Measurements from ENCODE around the gene CD9. TPM values are rescaled to one million over a fixed set of nuclear protein-coding genes. Genes with fewer than 3 reads are reported as not detected.

The CD9 gene
- total and polyA plus RNA-seq, 2 donors (not counting 3 experiments of a cell fraction or from before 2014, with no cell fraction given) = 379 to 1,225 TPM

DNA sequence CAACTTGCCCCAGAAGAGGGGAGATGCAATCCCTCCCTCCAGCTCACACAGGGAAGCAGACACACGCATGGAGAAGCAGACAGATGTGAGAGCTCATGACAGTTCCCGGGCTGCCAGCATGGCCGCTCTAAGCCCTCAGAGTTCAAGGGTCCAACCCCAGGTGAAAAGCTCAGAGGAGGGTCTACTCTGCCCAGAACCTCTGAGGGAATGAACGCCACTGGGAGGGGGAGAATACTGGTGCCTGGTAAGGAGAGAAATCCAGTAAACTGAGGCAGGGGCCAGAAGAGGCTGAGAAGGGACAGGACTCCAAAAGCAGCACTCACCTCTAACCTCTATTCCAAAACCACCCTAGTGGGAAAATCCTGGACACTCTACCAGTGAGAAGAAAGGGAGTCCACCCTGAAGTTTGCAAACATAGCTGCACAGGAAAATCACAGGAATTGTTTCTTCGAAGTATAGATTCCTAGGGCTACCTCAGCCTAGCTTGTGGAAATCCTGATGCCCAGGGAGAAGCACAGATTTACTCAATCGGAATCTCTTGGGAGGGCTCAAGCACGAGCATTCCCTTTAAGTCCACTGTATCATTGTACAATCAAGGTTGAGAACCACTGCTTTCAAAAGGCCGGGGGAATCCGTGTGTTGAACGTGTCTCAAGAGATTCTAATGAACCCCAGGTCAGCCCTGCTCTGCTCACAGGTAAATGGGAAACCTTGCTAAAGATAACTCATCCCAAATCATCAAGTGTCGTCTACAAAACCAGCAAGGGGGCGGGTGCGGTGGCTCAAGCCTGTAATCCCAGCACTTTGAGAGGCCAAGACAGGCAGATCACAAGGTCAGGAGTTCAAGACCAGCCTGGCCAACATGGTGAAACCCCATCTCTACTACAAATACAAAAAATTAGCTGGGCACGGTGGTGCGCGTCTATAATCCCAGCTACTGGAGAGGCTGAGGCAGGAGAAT lies 76.0 kb downstream of the CD9 start:
- peaks cover 43% of the 10 kb centered on the region for H3K4me1 ChIP-seq (ENCODE audit: control insufficient read depth, extremely low read depth, insufficient read depth, low read length)
- H3K36me3 ChIP-seq (ENCODE audit: control insufficient read depth in 2 of 2, extremely low read depth in 1 of 2, insufficient read depth in 2 of 2, low read length in 2 of 2) = no peaks in the 10 kb centered on the region
- TF ChIP-seq FOS (IDR thresholded peaks at IDR 0.05; ENCODE audit: borderline replicate concordance, insufficient read depth, low read length) (no peak), EZH2 (IDR thresholded peaks at IDR 0.05; ENCODE audit: borderline replicate concordance, low read depth, low read length, severe bottlenecking) (no peak)
- TF ChIP-seq, protein P1, sequence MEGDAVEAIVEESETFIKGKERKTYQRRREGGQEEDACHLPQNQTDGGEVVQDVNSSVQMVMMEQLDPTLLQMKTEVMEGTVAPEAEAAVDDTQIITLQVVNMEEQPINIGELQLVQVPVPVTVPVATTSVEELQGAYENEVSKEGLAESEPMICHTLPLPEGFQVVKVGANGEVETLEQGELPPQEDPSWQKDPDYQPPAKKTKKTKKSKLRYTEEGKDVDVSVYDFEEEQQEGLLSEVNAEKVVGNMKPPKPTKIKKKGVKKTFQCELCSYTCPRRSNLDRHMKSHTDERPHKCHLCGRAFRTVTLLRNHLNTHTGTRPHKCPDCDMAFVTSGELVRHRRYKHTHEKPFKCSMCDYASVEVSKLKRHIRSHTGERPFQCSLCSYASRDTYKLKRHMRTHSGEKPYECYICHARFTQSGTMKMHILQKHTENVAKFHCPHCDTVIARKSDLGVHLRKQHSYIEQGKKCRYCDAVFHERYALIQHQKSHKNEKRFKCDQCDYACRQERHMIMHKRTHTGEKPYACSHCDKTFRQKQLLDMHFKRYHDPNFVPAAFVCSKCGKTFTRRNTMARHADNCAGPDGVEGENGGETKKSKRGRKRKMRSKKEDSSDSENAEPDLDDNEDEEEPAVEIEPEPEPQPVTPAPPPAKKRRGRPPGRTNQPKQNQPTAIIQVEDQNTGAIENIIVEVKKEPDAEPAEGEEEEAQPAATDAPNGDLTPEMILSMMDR (IDR thresholded peaks at IDR 0.05; ENCODE audit: extremely low read depth in 1 of 2, insufficient read depth in 1 of 2, low read depth in 1 of 2, low read length in 2 of 2) = no peak
- no peak overlapping the region for H3K4me3 ChIP-seq (replicated peaks in 1 of 3; ENCODE audit: insufficient read depth in 1 of 3, low read depth in 1 of 3, low read length in 3 of 3)
- H3K27me3 ChIP-seq (ENCODE audit: control insufficient read depth in 2 of 2, insufficient read depth in 2 of 2, low read length in 2 of 2) = no peaks in the 10 kb centered on the region
- DNase-seq (ENCODE audit: low read depth, low spot score) (no peak), FAIRE-seq (no peak)
- H3K27ac ChIP-seq (ENCODE audit: insufficient read depth, low read depth, low read length) = no peak overlapping the region
- H3K4me2 ChIP-seq (ENCODE audit: insufficient read depth, low read length) = no peak overlapping the region
- no peaks in the 10 kb centered on the region for H4K20me1 ChIP-seq (replicated peaks; ENCODE audit: control insufficient read depth, extremely low read depth, insufficient read depth, low read length)
- no TSS peak for BruUV-seq (replicated peaks)
- dilution Hi-C loops (cut with MboI; ENCODE audit: extremely low pct_ligation_motif_present, low sequenced_read_pairs) (no loop called here), intact Hi-C loops (cut with micrococcal nuclease) (loop anchor here (5.0 kb wide), 1 partner anchor 44 kb away; no protein-coding TSS in a partner anchor)
- no peak overlapping the region for H2AFZ ChIP-seq (ENCODE audit: low read depth, low read length)
- no peaks in the 10 kb centered on the region for H3K9me3 ChIP-seq (replicated peaks; ENCODE audit: control insufficient read depth, insufficient read depth, low read length)
- no peaks in the 10 kb centered on the region for H3K79me2 ChIP-seq (ENCODE audit: control insufficient read depth, insufficient read depth, low read length)
- CTCF ChIA-PET = interaction anchor here (0.6 to 8.2 kb wide), 9 partner anchors 10 to 87 kb away, joined by 3 to 146 read pairs (median 4); partner anchors contain the start of gene CD9
- no peak overlapping the region for H3K9ac ChIP-seq (replicated peaks; ENCODE audit: extremely low read depth, insufficient read depth, low read length)
- POLR2A ChIA-PET = no interaction called here
- H3K9me1 ChIP-seq (replicated peaks; ENCODE audit: control insufficient read depth, extremely low read depth, insufficient read depth, low read length) = no peaks in the 10 kb centered on the region
